ENCODE measurements around the gene FRK. TPM values are rescaled to one million over a fixed set of nuclear protein-coding genes. Genes with fewer than 3 reads are reported as not detected.
"Not testable (repeated sequence)": the region's sequence is repeated elsewhere in the genome, so short reads cannot be mapped to it uniquely, and the experiment has no call there.

The FRK gene
- polyA plus RNA-seq, 1 experiment, result 0.02 TPM

DNA sequence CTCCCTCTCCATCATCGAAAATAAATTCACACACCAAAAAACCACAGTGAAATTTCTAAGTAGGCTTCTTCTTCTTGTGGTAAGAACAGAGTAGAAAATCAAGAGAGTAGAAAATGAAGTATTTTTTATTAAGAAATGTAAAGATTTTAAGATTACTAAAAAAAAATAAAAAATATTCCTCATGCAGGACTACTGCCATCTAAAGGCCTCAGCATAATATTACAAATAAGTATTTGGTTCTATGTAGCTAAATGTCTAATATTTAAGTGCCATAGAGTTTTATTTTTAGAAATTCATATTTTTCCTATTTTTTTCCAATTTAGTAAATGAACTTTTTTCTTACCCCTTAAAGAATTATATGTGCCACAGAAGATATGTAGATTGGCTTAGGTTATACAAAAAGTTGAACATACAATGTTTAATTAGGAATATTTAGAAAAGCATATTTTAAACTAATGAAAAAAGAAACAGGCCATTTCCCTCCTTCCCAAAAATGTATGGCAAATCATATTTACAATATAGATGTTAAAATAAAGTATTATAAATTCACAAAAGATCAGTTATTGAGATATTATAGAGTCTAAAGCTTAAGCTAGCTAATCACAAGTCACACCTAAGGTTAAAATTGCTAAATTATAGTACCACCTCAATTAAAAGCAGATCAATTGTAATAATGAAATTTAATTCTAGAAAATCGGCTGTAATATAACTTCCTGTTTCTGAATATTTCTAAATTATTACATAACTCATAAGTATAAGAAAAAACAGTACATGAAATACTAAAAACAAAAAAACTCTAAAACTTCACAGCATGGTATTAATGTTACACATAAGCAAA is 36.5 kb upstream of the FRK start:
- Histone ChIP-seq H3K27me3 (ENCODE audit: control insufficient read depth, insufficient read depth, low read length) (no peaks in the 10 kb centered on the region), H3K4me3 (ENCODE audit: low read depth, low read length) (no peak overlapping the region), H3K36me3 (ENCODE audit: control insufficient read depth, insufficient read depth, low read length) (no peaks in the 10 kb centered on the region)
- POLR2A ChIA-PET, result no interaction called here
- CTCF ChIA-PET, result interaction anchor here (0.6 to 5.0 kb wide), 19 partner anchors 10 to 750 kb away, joined by 3 to 74 read pairs (median 3); partner anchors contain the start of gene FRK
- DNase-seq (ENCODE audit: low read depth), result no peak
- TF ChIP-seq, protein P1, sequence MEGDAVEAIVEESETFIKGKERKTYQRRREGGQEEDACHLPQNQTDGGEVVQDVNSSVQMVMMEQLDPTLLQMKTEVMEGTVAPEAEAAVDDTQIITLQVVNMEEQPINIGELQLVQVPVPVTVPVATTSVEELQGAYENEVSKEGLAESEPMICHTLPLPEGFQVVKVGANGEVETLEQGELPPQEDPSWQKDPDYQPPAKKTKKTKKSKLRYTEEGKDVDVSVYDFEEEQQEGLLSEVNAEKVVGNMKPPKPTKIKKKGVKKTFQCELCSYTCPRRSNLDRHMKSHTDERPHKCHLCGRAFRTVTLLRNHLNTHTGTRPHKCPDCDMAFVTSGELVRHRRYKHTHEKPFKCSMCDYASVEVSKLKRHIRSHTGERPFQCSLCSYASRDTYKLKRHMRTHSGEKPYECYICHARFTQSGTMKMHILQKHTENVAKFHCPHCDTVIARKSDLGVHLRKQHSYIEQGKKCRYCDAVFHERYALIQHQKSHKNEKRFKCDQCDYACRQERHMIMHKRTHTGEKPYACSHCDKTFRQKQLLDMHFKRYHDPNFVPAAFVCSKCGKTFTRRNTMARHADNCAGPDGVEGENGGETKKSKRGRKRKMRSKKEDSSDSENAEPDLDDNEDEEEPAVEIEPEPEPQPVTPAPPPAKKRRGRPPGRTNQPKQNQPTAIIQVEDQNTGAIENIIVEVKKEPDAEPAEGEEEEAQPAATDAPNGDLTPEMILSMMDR (IDR thresholded peaks at IDR 0.05; ENCODE audit: insufficient read depth, low read depth, low read length), result peak; percentile 45

- CTCF ChIA-PET, result interaction anchor here (0.7 to 5.0 kb wide), 13 partner anchors 9 to 751 kb away, joined by 3 to 74 read pairs (median 4); no protein-coding TSS in a partner anchor
- H3K4me3 ChIP-seq (ENCODE audit: low read depth, low read length); POLR2A ChIA-PET; H3K36me3 ChIP-seq (ENCODE audit: control insufficient read depth, insufficient read depth, low read length); H3K27me3 ChIP-seq (ENCODE audit: control insufficient read depth, insufficient read depth, low read length); DNase-seq (ENCODE audit: low read depth): not testable (repeated sequence)
Observed at GRCh38 chr6:116096048-116096759, 35.5 kb upstream of the FRK start.

GRCh38 chr6:116094041-116094440 is 33.4 kb upstream of the FRK start:
- Histone ChIP-seq H3K36me3 (ENCODE audit: control insufficient read depth, insufficient read depth, low read length) (no peaks in the 10 kb centered on the region), H3K27me3 (ENCODE audit: control insufficient read depth, insufficient read depth, low read length) (no peaks in the 10 kb centered on the region), H3K4me3 (ENCODE audit: low read depth, low read length) (no peak overlapping the region)
- ChIA-PET POLR2A (no interaction called here), CTCF (interaction anchor here (1.6 kb wide), 1 partner anchor 76 kb away, joined by 4 read pairs; no protein-coding TSS in a partner anchor)
- no peak for DNase-seq (ENCODE audit: low read depth)
- TF ChIP-seq, protein P1 (IDR thresholded peaks at IDR 0.05; ENCODE audit: insufficient read depth, low read depth, low read length), result no peak

DNA sequence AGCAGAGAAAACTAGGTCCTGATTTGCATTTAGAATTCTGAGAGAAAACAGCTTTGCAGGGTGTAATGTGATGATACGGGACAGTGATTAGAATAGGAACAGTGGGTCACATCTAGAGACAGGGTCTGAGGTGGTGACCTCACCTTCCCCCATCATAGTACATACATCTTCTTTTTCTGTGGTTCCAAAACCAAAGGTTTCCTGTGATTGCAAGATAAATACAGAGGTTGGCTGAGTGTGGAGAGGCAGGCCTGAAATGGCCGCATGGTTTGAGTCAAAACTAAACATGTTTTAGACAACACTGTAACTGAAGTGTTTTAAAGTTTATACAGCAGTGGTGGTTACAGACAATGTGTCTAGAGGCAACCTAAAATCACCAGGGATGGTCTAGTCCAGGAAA is 29.6 kb upstream of the FRK start:
- DNase-seq (ENCODE audit: low read depth), result no peak
- no peak overlapping the region for H3K4me3 ChIP-seq (ENCODE audit: low read depth, low read length)
- H3K36me3 ChIP-seq (ENCODE audit: control insufficient read depth, insufficient read depth, low read length), result no peaks in the 10 kb centered on the region
- POLR2A ChIA-PET, result no interaction called here
- H3K27me3 ChIP-seq (ENCODE audit: control insufficient read depth, insufficient read depth, low read length), result no peaks in the 10 kb centered on the region
- CTCF ChIA-PET, result no interaction called here
- TF ChIP-seq, protein P1 (IDR thresholded peaks at IDR 0.05; ENCODE audit: insufficient read depth, low read depth, low read length), result no peak

DNA sequence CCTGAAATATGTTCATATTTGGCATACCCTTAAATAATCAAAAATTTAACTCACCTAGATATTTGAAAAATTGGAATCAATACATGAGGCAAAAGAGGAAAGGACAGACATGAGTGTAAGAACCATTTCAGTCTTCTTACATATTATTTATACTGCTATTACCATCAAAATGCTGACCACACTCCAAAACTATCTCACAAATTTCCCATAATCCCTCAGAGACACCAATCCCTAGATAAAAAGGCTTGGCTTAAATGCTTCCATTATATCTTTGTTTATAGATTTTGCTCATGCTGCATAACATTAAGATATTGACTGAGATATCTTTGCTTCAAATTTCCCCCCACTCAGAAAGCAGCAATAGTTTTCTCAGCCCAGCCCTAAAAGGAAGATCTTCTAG is 28.3 kb upstream of the FRK start:
- DNase-seq (ENCODE audit: low read depth), result no peak
- CTCF ChIA-PET, result no interaction called here

More for the DNA sequence above, 28.3 kb upstream of the FRK start:
- TF ChIP-seq, protein P1 (IDR thresholded peaks at IDR 0.05; ENCODE audit: insufficient read depth, low read depth, low read length), result no peak
- Histone ChIP-seq H3K27me3 (ENCODE audit: control insufficient read depth, insufficient read depth, low read length) (no peaks in the 10 kb centered on the region), H3K4me3 (ENCODE audit: low read depth, low read length) (no peak overlapping the region), H3K36me3 (ENCODE audit: control insufficient read depth, insufficient read depth, low read length) (no peaks in the 10 kb centered on the region)
- POLR2A ChIA-PET, result no interaction called here
